ENCODE measurements around the gene CRYBA2. TPM values are rescaled to one million over a fixed set of nuclear protein-coding genes. Genes with fewer than 3 reads are reported as not detected.
A peak's percentile ranks its signal among the peaks of the same experiment; 100 is the strongest.

CRYBA2 gene, protein sequence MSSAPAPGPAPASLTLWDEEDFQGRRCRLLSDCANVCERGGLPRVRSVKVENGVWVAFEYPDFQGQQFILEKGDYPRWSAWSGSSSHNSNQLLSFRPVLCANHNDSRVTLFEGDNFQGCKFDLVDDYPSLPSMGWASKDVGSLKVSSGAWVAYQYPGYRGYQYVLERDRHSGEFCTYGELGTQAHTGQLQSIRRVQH
- total RNA-seq (2022) (not detected in 2 replicates), Bru-seq, nascent RNA (not detected), BruChase-seq, experiment 1, labeled RNA remaining after a 6-hour chase (not detected), BruChase-seq, experiment 2, labeled RNA remaining after a 2-hour chase (not detected)
- long read RNA-seq, result 0 reads

DNA sequence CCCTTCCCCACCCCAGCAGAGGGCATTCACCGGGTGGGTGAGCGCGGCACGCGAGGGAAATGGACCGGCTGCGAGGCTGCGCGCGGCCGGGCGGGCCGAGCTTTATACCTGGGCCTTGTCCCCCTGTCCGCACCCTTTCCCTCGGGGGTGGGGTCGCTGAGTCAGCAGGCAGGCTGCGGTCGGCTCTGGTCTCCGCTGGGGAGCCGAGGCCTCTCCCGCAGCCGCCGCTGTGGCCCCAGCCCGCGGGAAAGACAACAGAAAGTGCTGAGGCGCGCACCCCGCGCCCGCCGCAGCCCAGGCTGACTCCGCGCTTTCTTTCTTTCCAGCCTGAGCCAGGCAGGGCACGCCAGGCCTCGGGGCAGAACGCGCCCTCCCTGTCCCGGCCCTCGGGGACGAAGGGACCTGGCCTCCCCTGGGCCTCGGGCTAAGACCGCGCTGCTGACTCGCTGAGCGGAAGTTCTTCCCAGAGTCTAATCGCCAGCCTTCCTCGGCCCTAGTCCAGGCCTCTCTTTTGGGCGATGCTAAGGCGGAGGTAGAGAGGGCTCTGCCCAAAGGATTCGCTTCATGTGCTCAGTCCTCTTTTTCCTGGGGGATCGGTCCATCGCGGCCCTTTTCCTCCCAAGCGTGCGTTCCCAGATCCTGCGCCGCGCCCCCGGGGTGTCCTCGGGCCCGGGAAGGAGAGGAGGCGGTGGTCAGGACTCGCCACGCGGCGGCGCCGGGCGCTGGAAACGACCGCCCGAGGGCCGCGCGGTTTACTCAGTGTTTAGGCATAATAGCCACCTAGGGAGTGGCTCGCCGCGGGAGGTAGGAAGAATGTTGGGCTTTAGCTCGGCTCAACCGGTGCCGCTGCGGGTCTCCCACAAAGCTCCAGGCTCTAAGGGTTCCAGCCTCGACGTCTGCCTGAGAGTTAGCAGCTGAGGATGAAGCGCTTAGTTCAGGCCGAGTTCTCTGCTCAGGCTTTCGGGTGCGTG lies at the start of gene CRYBA2:
Gene CRYBA2 (minus strand): TSS at position 78 of the 971 bp plus-strand sequence. CDS start 246 bp downstream, outside the sequence.
- Mint-ChIP-seq H3K9me3 (ENCODE audit: unreplicated experiment) (no peaks in the 10 kb centered on the region), H3K4me1 (ENCODE audit: insufficient read depth, unreplicated experiment) (peaks cover 7% of the 10 kb centered on the region), H3K27ac (ENCODE audit: low read depth, unreplicated experiment) (no peak within 1 kb of the TSS), H3K4me3 (ENCODE audit: unreplicated experiment) (peak within 1 kb of the TSS; percentile 36), H3K36me3 (ENCODE audit: insufficient read depth, unreplicated experiment) (no peaks in the 10 kb centered on the region), H3K27me3 (ENCODE audit: insufficient read depth, unreplicated experiment) (peaks cover 37% of the 10 kb centered on the region)
- intact Hi-C loops (cut with micrococcal nuclease), result no loop called here
- TF ChIP-seq, protein P1, sequence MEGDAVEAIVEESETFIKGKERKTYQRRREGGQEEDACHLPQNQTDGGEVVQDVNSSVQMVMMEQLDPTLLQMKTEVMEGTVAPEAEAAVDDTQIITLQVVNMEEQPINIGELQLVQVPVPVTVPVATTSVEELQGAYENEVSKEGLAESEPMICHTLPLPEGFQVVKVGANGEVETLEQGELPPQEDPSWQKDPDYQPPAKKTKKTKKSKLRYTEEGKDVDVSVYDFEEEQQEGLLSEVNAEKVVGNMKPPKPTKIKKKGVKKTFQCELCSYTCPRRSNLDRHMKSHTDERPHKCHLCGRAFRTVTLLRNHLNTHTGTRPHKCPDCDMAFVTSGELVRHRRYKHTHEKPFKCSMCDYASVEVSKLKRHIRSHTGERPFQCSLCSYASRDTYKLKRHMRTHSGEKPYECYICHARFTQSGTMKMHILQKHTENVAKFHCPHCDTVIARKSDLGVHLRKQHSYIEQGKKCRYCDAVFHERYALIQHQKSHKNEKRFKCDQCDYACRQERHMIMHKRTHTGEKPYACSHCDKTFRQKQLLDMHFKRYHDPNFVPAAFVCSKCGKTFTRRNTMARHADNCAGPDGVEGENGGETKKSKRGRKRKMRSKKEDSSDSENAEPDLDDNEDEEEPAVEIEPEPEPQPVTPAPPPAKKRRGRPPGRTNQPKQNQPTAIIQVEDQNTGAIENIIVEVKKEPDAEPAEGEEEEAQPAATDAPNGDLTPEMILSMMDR (IDR thresholded peaks at IDR 0.05; ENCODE audit: unreplicated experiment), result no peak
- peak; percentile 24 for DNase-seq (ENCODE audit: unreplicated experiment)
- no TSS peak for BruUV-seq (replicated peaks)
- ChIA-PET CTCF (interaction anchor here (0.6 to 4.8 kb wide), 17 partner anchors 12 to 400 kb away, joined by 3 to 23 read pairs (median 6); no protein-coding TSS in a partner anchor), POLR2A (interaction anchor here (0.5 kb wide), 1 partner anchor 37 kb away, joined by 3 read pairs; no protein-coding TSS in a partner anchor)

DNA sequence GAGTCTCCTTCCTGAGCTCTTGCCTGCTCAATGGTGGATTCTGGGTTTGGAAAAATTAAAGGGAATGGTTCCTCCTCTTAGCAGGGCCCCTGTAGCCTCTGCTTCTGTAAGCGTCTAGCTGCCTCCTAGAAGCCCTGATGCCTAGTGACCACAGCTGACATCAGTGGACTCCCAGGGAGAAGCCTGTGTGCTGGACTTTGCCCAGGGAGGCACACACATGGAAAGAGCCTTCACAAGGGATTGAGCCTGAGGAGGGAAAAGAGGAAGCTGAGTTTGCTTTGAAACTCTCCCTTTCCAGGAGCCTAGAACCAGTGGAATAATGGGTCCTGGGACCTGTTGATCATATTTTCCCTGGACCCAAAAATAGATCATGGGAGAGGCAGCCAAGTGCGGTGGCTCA lies 49.5 kb upstream of the CRYBA2 start:
- BruUV-seq (replicated peaks), result no TSS peak
- no peak overlapping the region for H3K27ac Mint-ChIP-seq (ENCODE audit: low read depth, unreplicated experiment)
- H3K27me3 Mint-ChIP-seq (ENCODE audit: insufficient read depth, unreplicated experiment), result peaks cover 92% of the 10 kb centered on the region
- no peak for DNase-seq (ENCODE audit: unreplicated experiment)
- no peaks in the 10 kb centered on the region for H3K9me3 Mint-ChIP-seq (ENCODE audit: unreplicated experiment)
- no peaks in the 10 kb centered on the region for H3K36me3 Mint-ChIP-seq (ENCODE audit: insufficient read depth, unreplicated experiment)
- CTCF ChIA-PET, result interaction anchor here (0.5 to 2.3 kb wide), 7 partner anchors 13 to 641 kb away, joined by 3 to 15 read pairs (median 3); no protein-coding TSS in a partner anchor
- no peak overlapping the region for H3K4me3 Mint-ChIP-seq (ENCODE audit: unreplicated experiment)
- intact Hi-C loops (cut with micrococcal nuclease), result no loop called here
- H3K4me1 Mint-ChIP-seq (ENCODE audit: insufficient read depth, unreplicated experiment), result peaks cover 6% of the 10 kb centered on the region
- POLR2A ChIA-PET, result no interaction called here
- TF ChIP-seq, protein P1 (IDR thresholded peaks at IDR 0.05; ENCODE audit: unreplicated experiment), result no peak

DNA sequence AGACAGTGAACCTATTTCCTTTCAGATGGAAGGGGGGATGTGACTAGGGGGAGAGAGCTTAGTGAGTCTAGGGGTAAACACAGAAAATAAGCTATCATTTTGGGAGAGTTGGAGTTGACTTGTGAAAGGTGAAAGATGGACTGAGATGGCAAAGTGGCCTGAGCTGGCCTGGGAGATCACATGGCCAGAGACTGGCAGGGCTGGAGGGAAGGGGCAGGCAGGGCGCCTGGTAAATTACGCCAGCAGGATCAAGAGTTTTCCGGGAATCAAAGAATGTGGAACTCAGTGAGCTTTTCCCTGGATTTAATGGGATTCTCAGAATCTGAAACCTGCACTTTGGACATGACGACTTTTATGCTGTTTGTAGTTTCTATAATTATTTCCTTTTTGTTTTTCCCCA lies 48.9 kb upstream of the CRYBA2 start:
- intact Hi-C loops (cut with micrococcal nuclease), result no loop called here
- Mint-ChIP-seq H3K27me3 (ENCODE audit: insufficient read depth, unreplicated experiment) (peaks cover 92% of the 10 kb centered on the region), H3K9me3 (ENCODE audit: unreplicated experiment) (no peaks in the 10 kb centered on the region), H3K4me3 (ENCODE audit: unreplicated experiment) (no peak overlapping the region), H3K27ac (ENCODE audit: low read depth, unreplicated experiment) (no peak overlapping the region), H3K36me3 (ENCODE audit: insufficient read depth, unreplicated experiment) (no peaks in the 10 kb centered on the region), H3K4me1 (ENCODE audit: insufficient read depth, unreplicated experiment) (peaks cover 6% of the 10 kb centered on the region)
- TF ChIP-seq, protein P1 (IDR thresholded peaks at IDR 0.05; ENCODE audit: unreplicated experiment), result no peak
- no peak for DNase-seq (ENCODE audit: unreplicated experiment)
- BruUV-seq (replicated peaks), result no TSS peak
- CTCF ChIA-PET, result interaction anchor here (0.7 to 2.3 kb wide), 9 partner anchors 12 to 642 kb away, joined by 3 to 15 read pairs (median 4); no protein-coding TSS in a partner anchor
- POLR2A ChIA-PET, result interaction anchor here (0.7 to 1.5 kb wide), 2 partner anchors 105 to 203 kb away, joined by 3 to 4 read pairs; partner anchors contain the start of genes GLB1L and STK16
